GM18508 (cell line): ENCODE measurements around the gene TIMM10.
"Not testable (repeated sequence)": the region's sequence is repeated elsewhere in the genome, so short reads cannot be mapped to it uniquely, and the experiment has no call there.

Experiments
- ATAC-seq: cut with Tn5 transposase; IDR thresholded peaks from one replicate; pipeline ENCODE4 v1.9.1; 2021; ENCODE audit warnings: moderate number of reproducible peaks; ENCODE audit not compliant: insufficient read depth, unreplicated experiment

Gene TIMM10

DNA sequence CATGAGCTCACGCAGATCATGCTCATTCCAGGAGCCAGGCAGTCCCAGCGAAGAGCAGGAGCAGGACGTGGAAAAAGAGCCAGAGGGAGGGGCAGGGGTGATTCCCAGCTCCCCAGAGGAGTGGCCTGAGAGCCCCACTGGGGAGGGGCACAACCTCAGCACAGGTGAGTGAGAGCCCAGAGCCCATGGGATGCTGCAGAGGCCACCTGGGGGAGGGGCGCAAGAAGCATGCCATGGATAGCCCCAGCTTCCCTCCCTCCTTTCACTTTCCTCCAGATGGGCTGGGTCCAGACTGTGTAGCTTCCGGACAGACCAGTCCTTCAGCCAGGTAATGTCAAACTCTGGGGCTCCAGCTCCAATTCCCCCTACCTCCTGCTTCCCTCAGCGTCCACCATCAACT lies 13.0 kb upstream of the TIMM10 start:
- ATAC-seq: no peak

DNA sequence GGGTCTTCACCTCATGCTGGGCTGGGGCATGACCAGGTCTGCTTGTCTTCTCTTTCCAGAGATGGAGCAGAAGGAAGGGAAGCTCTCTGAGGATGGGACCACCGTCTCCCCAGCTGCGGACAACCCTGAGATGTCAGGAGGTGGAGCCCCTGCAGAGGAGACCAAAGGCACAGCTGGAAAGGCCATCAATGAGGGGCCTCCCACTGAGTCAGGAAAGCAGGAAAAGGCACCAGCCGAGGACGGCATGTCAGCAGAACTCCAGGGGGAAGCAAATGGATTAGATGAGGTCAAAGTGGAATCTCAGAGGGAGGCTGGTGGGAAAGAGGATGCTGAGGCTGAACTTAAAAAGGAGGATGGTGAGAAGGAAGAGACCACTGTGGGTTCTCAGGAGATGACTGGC lies 12.0 kb upstream of the TIMM10 start:
- no peak for ATAC-seq

DNA sequence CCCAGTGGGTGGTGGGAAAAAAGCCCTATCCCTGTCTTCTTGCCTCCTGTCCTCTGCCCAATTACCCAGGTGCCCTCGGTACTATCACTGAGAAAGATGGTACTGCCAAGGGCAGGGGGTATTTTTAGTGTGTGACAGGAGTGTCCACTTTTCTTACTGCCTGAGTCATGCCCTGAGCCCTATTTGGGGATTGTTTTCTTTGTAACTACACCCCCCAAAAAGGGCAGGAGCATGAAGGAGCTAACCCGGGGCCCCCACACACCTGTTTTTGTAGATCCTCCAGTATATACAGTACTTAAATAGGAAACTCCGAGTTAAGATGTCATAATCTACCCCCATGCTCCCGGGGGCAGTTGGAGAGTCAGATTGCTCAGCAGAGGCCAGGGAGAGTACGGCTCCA lies 10.6 kb upstream of the TIMM10 start:
- no peak for ATAC-seq

DNA sequence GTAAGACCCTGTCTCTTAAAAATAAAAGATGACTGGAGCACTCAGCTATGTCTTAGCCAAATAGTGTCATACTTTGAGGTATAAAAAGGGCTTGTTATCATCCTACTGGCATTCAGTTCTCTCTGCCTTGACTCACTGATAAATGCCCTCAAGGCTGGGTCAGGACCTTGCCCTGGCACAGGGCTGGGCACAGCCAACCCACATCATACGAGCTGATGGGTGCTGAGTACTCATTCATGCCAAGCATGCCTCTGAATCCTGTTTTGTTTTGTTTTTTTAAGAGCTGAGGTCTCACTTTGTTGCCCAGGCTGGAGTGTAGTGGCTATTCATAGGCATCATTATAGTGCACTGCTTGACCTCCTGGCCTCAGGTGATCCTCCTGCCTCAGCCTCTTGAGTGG lies 8.8 kb upstream of the TIMM10 start:
- no peak for ATAC-seq

DNA sequence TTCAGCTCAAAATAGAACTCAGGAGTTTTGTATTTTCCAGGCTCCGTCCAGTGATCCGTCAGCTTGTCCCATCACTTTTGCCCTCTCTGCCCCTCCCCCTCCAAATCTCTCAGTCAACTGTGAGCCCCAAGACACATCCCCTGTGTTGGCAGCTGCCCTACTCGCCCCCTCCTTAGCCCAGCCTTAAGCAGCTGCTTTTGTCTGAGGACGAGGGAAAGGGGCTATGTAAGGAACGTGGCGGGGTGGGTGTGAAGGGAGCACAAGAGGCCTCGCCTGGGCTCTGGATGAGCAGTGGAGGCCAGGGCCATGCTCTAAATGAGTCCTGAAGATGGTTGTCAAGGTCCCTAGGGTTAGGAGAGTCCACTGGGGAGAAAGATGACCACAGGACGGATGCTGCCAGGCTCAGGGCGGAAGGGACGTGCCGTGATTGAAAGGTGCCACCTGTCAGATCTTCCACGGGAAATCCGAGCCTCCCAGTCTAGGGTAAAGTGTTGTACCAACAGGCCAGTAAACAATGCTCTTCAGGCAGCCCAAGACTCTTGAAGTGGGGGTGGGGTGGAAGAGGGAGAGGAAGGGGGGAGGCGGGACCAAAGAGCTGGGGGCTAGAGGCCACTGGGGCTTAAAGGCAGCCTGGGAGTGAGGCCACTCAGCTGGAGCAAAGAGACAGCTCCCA lies 6.5 kb upstream of the TIMM10 start, which contains the start of gene SMTNL1:
TSS of gene SMTNL1 (plus strand) at position 649 of the 673 bp plus-strand sequence. CDS start 5,048 bp downstream, outside the sequence.
- no peak for ATAC-seq

DNA sequence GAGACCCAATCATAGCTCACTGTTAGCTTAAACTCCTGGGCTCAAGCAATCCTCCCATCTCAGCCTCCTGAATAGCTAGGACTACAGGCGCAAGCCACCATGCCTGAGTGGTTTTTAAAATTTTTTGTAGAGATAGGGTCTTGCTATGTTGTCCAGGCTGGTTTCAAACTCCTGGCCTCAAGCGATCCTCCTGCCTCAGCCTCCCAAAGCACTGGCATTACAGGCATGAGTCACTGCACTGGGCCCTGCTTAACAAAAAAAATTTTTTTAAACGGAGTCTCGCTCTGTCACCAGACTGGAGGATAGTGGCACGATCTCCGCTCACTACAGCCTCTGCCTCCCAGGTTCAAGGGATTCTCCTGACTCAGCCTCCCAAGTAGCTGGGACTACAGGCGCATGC lies 3.9 kb upstream of the TIMM10 start:
- ATAC-seq: not testable (repeated sequence)

DNA sequence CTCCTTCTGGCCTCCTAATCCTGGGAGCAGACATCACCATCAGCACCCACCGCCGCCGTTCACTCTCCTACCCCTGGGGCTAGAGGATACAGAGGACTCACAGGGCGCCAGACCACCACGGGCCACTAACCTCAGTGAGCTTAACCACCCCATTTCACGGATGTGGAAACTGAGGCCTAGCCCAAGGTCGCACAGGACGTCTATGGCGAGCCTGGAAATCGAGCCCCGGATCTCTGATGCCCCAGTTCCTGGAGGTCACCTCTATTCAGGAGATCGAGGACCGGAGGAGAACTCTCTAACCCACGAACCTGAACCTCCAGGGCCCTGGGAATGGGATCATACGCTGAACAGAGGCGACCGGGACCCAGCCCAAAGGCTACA lies 349 bp downstream of the TIMM10 start:
- ATAC-seq: no peak

DNA sequence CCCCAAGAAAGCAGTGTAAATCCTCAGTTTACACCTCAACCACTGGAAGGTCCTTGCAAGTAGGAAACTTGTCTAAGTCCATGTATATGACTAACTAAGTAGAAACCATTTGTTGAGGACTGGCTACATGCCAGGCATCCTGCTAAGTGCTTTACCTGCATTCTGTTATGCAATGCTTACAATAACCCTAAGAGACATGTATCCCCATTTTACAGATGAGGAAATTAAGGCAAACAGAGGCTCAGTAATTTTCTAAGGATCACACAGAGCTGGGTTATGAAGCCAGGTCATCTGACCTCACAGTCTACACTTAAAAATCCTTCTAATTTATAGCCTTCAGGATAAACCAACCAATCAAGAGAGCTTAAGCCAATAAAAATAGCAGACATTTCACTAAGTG lies 1.5 kb downstream of the TIMM10 start:
- ATAC-seq: no peak

DNA sequence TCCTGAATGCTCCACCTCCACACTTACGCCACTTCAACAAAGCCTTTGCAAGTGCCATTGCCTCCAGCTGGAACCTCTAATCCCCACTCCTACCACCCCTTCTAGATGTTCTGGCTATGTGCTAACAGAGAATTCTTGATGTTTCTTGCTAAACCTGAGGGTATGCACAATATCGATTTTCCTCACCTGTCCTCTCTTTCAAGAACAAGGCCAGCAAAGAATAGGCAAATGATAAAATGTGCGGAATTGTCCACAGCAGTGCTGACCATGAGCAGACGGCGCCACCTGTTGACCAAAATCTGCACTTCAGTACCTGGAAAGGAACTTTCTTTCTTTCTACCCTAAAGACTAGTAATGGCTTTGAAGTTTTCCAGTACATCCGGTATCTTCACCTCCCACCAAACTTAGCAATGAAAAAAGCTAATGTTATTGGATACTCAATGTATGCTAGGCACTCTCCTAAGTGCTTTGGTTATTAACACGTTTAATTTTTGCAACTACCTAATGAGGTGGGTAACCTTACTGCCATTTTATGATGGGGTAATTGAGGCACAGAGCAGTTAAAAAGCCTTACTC lies 3.4 kb downstream of the TIMM10 start:
- ATAC-seq: no peak

DNA sequence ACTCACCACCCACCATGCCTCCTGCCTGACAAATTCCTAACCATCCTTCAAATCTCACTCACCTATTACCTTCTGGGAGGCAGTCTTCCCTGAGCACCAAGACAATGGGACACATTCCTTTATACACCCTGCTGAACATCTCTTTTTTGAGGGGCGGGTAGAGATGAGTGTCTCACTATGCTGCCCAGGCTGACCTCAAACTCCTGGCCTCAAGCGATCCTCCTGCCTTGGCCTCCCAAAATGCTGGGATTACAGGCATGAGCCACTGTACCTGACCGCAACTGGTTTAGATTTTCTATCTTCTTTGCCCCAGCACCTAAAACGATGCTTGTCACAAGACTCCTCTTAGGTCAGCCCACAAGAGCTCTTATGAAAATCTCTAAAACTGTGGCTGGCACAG lies 7.1 kb downstream of the TIMM10 start:
- ATAC-seq: no peak

DNA sequence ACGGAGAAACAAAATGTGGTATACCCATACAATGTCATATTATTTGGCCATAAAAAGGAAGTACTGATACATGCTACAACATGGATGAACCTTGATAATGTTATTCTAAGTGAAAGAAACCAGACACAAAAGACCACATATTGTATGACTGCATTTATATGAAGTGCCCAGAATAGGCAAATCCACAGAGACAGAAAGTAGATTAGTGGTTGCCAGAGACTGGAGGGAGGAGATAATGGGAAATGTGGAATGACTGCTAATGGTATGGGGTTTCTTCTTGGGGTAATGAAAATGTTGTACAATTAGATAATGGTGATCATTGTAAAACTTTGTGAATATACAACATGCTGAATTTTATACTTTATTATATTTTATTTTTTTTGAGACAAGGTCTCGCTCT lies 9.4 kb downstream of the TIMM10 start:
- no peak for ATAC-seq

DNA sequence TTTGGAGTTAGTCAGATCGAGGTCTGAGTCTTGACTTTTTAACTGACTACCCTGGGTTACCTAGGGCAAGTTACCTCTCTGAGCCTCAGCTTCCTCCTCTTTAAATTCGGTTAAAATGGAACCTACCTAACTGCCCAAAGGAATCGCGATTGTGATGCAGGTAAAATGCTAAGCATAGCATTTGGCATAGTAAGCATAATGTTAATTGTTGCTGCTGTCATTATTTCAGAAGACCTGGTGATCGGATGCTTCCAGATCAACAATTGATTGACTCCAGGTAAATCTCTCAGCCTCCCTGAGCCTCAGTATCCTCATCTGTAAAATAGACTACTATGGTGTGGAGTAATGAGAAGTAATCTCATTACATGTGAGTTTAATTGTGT lies 14.5 kb downstream of the TIMM10 start:
- no peak for ATAC-seq

DNA sequence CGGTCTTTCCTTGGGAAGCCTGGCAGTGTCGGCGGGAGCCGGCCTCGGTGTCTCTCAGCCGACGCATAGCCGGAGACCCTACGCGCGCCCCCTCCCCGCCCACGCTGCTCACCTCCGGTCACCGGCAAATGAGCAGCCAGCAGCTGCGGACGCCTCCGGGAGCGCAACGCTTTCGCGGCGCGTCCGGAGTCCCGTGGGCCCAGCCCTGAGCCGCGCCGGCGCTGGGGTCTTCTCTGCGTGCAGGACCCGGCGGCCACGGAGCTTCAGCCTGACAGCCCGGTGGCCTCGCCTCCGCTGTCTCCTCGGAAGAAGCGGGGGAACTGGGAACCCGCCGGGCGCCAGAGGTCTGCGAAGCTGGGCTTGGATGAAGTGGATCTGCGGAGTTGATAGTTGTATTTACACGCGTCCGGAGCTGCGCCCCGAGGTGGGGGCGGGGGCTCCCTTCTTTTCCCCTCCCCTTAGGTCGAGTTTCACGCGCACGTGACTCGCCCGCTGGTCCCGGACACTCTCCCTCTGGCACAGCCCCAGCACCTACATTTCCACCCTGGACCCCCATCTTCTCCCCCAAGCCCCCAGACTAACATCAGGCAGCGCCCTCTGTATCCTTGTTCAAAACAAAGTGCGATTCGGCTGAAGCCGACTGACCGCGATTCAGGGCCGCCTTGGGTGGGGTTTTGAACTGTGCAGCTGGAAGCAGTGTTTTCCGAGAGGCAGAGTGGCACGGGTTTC lies 15.1 kb downstream of the TIMM10 start, which contains the start of gene SLC43A1:
TSS of gene SLC43A1 (minus strand) at position 371 of the 729 bp plus-strand sequence. CDS start 1,591 bp downstream, outside the sequence.
- ATAC-seq: no peak

DNA sequence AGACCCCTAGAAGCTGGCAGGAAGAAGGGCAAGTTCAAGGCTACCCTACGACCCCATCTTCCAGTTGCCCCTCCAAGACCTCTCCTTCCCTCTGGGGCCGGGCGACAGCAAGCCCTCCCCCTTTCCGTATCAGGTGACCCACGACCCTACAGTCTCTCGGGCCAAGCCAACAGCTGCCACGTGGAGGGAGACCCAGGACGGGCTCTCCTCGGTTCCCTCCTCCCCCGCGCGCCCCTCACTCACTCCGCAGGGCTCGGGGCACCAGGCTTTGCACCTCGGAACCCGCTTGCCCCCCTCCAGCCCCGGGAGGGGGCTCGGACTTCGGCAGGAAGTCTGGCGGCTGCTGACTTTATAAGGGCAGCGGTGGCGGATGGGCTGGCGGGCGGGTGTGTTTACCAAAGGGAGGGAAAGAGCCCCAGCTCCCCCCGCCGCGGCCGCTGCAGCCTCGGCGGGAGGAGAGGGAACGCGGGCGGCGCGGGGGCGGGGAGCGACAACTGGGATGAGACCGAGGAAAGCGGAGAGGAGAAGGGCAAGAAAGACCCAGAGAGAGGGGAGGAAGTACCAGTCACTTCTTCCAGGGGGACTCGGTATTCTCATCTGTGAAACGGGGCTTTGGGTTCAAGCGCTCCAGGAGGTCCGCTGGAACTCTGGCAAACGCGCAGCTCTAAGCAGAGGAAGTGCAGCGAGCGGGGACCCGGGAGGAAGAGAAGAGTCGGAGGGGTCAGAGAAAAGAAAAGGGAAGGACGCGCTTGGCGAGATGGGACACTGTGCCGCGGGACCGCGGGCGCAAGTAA lies 15.8 kb downstream of the TIMM10 start:
- no peak for ATAC-seq

DNA sequence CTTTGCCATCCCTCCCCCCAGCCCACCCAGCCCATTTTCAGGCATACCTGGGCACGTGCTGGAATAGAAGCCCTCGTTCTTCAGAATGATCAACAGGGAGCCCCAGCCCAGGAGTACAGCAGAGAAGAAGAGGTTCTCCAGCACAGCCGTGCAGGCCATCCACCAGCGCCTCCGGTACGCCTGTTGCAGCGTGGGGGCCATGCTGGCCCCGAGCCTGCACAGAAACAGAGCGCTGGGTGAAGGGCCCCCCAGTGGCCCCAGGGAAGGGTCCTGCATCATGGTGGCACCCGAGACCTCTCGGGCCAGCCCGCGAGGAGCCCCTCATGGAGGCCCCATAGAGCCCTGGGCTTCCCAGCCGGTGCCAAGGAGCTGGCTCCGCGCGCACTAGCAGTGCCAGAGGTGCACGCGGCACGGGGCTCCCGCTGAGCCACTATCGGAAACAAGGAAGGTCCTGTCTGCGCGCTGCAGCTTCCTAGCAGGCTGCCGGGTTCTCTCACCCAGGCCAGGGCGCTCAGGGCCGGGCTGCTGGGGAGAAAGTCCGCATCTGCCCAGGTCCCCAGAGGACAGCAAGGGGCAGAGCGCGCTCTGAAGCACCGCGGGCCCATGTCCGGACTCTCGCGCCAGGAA lies 16.5 kb downstream of the TIMM10 start:
- ATAC-seq: no peak

DNA sequence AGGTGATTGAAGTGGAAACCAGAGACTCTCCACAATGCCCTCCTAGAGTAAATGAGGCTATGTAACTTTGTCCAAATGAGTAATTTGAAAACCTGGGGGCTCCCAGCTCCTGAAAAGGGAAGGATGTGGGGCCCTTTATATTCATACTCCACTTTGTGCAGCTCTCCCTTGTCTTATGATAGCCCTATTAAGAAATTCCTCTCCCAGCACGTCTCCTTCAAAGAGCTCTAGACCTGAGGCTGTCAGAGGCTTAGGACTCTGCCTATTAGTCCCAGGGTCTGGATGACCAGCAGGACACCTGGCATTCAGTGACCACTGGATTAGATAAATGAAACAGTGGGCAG lies 17.1 kb downstream of the TIMM10 start:
- ATAC-seq: no peak

DNA sequence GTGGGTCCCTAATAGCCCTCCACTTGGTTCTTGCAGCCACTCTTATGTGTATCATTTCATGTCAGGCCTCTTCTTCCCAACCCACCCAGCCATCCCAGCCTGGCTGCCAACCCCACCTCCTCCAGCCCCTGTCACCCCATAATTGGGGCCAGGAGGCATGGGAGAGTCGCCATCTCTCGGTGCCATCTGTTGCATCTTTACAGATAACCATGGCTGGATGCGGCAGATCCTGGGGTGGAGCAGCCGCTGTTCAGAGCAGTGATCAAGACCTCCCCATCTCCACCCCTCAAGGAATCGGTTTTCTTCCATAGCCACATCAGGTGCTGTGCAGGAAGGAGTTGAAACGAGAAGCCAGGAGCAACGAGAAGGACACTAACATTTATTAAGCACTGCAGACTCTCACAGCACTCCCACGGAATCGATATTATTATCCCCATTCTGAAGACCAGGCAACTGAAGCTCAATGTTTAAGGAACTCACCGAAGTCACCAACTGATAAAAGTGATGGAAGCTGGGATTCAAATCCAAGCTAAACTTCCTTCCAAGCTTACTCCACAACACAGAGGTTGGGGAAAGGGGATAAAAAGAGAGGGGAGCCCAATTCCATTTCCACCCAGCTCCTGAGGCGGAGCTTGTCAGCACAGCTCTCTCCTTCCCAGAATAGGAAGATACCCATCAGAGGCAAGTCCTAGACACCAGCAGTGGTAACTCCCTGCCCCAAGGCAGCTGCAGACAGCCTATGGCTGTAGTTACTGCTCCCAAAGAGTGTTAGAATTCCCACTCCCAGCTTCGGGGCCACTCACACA lies 17.7 kb downstream of the TIMM10 start:
- ATAC-seq: no peak

DNA sequence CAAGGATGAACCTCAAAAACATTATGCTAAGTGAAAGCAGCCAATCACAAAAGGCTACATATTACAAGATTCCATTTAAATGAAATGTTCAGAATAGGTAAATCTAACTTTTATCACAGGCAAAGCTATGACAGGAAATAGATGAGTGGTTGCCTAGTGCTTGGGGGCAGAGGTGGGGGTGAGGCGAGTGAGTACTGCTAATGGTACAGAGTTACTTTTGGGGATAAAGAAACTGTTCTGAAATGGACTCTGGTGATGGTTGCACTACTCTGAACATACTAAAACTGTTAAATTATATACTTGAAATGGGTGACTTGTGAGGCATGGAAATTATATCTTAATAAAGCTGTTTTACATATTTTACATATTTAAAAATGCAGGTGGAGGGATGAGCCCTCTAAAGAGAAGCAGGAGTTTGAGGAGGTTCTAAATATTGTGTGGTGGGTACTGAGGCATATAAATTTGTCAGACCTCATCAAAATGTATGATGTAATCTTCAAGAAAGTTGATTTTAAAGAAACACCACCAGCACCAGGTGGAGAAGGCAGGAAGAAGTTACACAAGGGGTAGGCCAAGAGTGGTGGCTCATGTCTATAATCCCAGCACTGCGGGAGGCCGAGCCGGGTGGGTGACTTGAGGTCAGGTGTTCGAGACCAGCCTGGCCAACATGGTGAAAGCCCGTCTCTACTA lies 18.7 kb downstream of the TIMM10 start:
- no peak for ATAC-seq
